ENCODE data around the gene FAM240B.

Gene FAM240B

GRCh38 chr9:38707885-38708637 lies 11.9 kb downstream of the FAM240B start:
- TF ChIP-seq CTCF (IDR thresholded peaks at IDR 0.05; ENCODE audit: extremely low read depth, insufficient read depth, missing control alignments): peak; percentile 55
- DNase-seq (ENCODE audit: low spot score): peak; percentile 41
- in situ Hi-C loops (cut with MboI; ENCODE audit: low pct_unique_long_range_greater_than_20kb, low sequenced_read_pairs, unreplicated experiment): no loop called here

- DNase-seq (ENCODE audit: low spot score): no peak
- TF ChIP-seq CTCF (IDR thresholded peaks at IDR 0.05; ENCODE audit: extremely low read depth, insufficient read depth, missing control alignments): no peak
- in situ Hi-C loops (cut with MboI; ENCODE audit: low pct_unique_long_range_greater_than_20kb, low sequenced_read_pairs, unreplicated experiment): no loop called here
Measured at GRCh38 chr9:38706493-38706892, 13.4 kb downstream of the FAM240B start.

- in situ Hi-C loops (cut with MboI; ENCODE audit: low pct_unique_long_range_greater_than_20kb, low sequenced_read_pairs, unreplicated experiment): no loop called here
- no peak for TF ChIP-seq CTCF (IDR thresholded peaks at IDR 0.05; ENCODE audit: extremely low read depth, insufficient read depth, missing control alignments)
- DNase-seq (ENCODE audit: low spot score): no peak
Measured at GRCh38 chr9:38705917-38706316, 14.0 kb downstream of the FAM240B start.

- in situ Hi-C loops (cut with MboI; ENCODE audit: low pct_unique_long_range_greater_than_20kb, low sequenced_read_pairs, unreplicated experiment): no loop called here
- no peak for DNase-seq (ENCODE audit: low spot score)
- no peak for TF ChIP-seq CTCF (IDR thresholded peaks at IDR 0.05; ENCODE audit: extremely low read depth, insufficient read depth, missing control alignments)
Measured at GRCh38 chr9:38700695-38701094, 19.2 kb downstream of the FAM240B start.

GRCh38 chr9:38699337-38699736 lies 20.6 kb downstream of the FAM240B start:
- no peak for DNase-seq (ENCODE audit: low spot score)
- in situ Hi-C loops (cut with MboI; ENCODE audit: low pct_unique_long_range_greater_than_20kb, low sequenced_read_pairs, unreplicated experiment): no loop called here
- no peak for TF ChIP-seq CTCF (IDR thresholded peaks at IDR 0.05; ENCODE audit: extremely low read depth, insufficient read depth, missing control alignments)

- no peak for TF ChIP-seq CTCF (IDR thresholded peaks at IDR 0.05; ENCODE audit: extremely low read depth, insufficient read depth, missing control alignments)
- no peak for DNase-seq (ENCODE audit: low spot score)
- in situ Hi-C loops (cut with MboI; ENCODE audit: low pct_unique_long_range_greater_than_20kb, low sequenced_read_pairs, unreplicated experiment): no loop called here
Measured at GRCh38 chr9:38697776-38698300, 22.1 kb downstream of the FAM240B start.
